Activated CD4-positive, alpha-beta T cell treated with anti-CD3 and anti-CD28 coated beads for 24 hours (primary cell): ENCODE measurements around the gene TLR7.

Experiments
- DNase-seq, 2 donors: peaks; one replicate each; pipeline ENCODE4 v3.0.0-alpha.2; 2020; ENCODE audit warnings: low read depth in 2 of 2

The TLR7 gene

GRCh38 chrX:12866451-12867377 lies at the start of gene TLR7:
TLR7 (plus strand) TSS chrX:12867072; CDS start chrX:12867579, 507 bp downstream.
- no peak for DNase-seq

- no peak for DNase-seq
Measured at GRCh38 chrX:12817528-12817927, 49.3 kb upstream of the TLR7 start.

GRCh38 chrX:12819222-12819621 lies 47.6 kb upstream of the TLR7 start:
- DNase-seq, result no peak

GRCh38 chrX:12820737-12821136 lies 46.1 kb upstream of the TLR7 start:
- no peak for DNase-seq

- DNase-seq, result no peak
Measured at GRCh38 chrX:12824944-12825343, 41.9 kb upstream of the TLR7 start.

GRCh38 chrX:12825801-12826200 lies 41.1 kb upstream of the TLR7 start:
- no peak for DNase-seq

GRCh38 chrX:12843061-12843667 lies 23.7 kb upstream of the TLR7 start:
- DNase-seq, result no peak

GRCh38 chrX:12843668-12844279 lies 23.1 kb upstream of the TLR7 start:
- DNase-seq, result no peak

GRCh38 chrX:12844319-12844718 lies 22.6 kb upstream of the TLR7 start:
- no peak for DNase-seq

GRCh38 chrX:12865359-12865758 lies 1.5 kb upstream of the TLR7 start:
- no peak for DNase-seq

GRCh38 chrX:12867685-12868084 lies 813 bp downstream of the TLR7 start:
- no peak for DNase-seq

GRCh38 chrX:12868747-12869146 lies 1.9 kb downstream of the TLR7 start:
- no peak for DNase-seq

GRCh38 chrX:12871257-12871656 lies 4.4 kb downstream of the TLR7 start:
- no peak for DNase-seq

- no peak for DNase-seq
Measured at GRCh38 chrX:12872741-12873140, 5.9 kb downstream of the TLR7 start.

- no peak for DNase-seq
Measured at GRCh38 chrX:12874581-12874980, 7.7 kb downstream of the TLR7 start.

GRCh38 chrX:12877386-12877785 lies 10.5 kb downstream of the TLR7 start:
- DNase-seq, result no peak

GRCh38 chrX:12878536-12878935 lies 11.7 kb downstream of the TLR7 start:
- DNase-seq, result no peak

- no peak for DNase-seq
Measured at GRCh38 chrX:12881914-12882313, 15.0 kb downstream of the TLR7 start.

- DNase-seq, result no peak
Measured at GRCh38 chrX:12885508-12885907, 18.6 kb downstream of the TLR7 start.

GRCh38 chrX:12886545-12886944 lies 19.7 kb downstream of the TLR7 start:
- no peak for DNase-seq

- no peak for DNase-seq
Measured at GRCh38 chrX:12887141-12887540, 20.3 kb downstream of the TLR7 start.

- no peak for DNase-seq
Measured at GRCh38 chrX:12887767-12888166, 20.9 kb downstream of the TLR7 start.

- no peak for DNase-seq
Measured at GRCh38 chrX:12890467-12890866, 23.6 kb downstream of the TLR7 start.
